ENCODE data around the gene PNMA8B.

PNMA8B gene

GRCh38 chr19:46454244-46454643, 41.4 kb downstream of the PNMA8B start:
- no peak for DNase-seq (ENCODE audit: low read depth in 2 of 2)

GRCh38 chr19:46453661-46454060, 42.0 kb downstream of the PNMA8B start:
- DNase-seq (ENCODE audit: low read depth in 2 of 2) = no peak

GRCh38 chr19:46452186-46452585, 43.5 kb downstream of the PNMA8B start:
- DNase-seq (ENCODE audit: low read depth in 2 of 2) = no peak

- DNase-seq (ENCODE audit: low read depth in 2 of 2) = no peak
Measured at GRCh38 chr19:46451352-46451751, 44.3 kb downstream of the PNMA8B start.

- DNase-seq (ENCODE audit: low read depth in 2 of 2) = no peak
Measured at GRCh38 chr19:46450737-46451136, 44.9 kb downstream of the PNMA8B start.

GRCh38 chr19:46449228-46449627, 46.4 kb downstream of the PNMA8B start:
- DNase-seq (ENCODE audit: low read depth in 2 of 2) = no peak

- DNase-seq (ENCODE audit: low read depth in 2 of 2) = no peak
Measured at GRCh38 chr19:46448601-46449000, 47.1 kb downstream of the PNMA8B start.

GRCh38 chr19:46447824-46448223, 47.8 kb downstream of the PNMA8B start:
- no peak for DNase-seq (ENCODE audit: low read depth in 2 of 2)

- no peak for DNase-seq (ENCODE audit: low read depth in 2 of 2)
Measured at GRCh38 chr19:46447006-46447405, 48.7 kb downstream of the PNMA8B start.

- DNase-seq (ENCODE audit: low read depth in 2 of 2) = no peak
Measured at GRCh38 chr19:46446021-46446420, 49.6 kb downstream of the PNMA8B start.

GRCh38 chr19:46442808-46443450, 52.7 kb downstream of the PNMA8B start:
- DNase-seq (ENCODE audit: low read depth in 2 of 2) = no peak

GRCh38 chr19:46441866-46442265, 53.8 kb downstream of the PNMA8B start:
- no peak for DNase-seq (ENCODE audit: low read depth in 2 of 2)

Measured in stimulated activated CD8-positive, alpha-beta memory T cell treated with anti-CD3 and anti-CD28 coated beads, Interleukin-15, amount 100 ng/mL, for 48 hours (primary cell).